TTC549 (cell line): Measurements from ENCODE around the gene PTPN14.
"Not testable (repeated sequence)": the region's sequence is repeated elsewhere in the genome, so short reads cannot be mapped to it uniquely, and the experiment has no call there.

Source experiments
- FAIRE-seq: peaks from 2 replicates; lab custom pipeline; 2012; peaks lifted over from hg19 to GRCh38; lab: Jason Lieb, UNC

PTPN14 gene

DNA sequence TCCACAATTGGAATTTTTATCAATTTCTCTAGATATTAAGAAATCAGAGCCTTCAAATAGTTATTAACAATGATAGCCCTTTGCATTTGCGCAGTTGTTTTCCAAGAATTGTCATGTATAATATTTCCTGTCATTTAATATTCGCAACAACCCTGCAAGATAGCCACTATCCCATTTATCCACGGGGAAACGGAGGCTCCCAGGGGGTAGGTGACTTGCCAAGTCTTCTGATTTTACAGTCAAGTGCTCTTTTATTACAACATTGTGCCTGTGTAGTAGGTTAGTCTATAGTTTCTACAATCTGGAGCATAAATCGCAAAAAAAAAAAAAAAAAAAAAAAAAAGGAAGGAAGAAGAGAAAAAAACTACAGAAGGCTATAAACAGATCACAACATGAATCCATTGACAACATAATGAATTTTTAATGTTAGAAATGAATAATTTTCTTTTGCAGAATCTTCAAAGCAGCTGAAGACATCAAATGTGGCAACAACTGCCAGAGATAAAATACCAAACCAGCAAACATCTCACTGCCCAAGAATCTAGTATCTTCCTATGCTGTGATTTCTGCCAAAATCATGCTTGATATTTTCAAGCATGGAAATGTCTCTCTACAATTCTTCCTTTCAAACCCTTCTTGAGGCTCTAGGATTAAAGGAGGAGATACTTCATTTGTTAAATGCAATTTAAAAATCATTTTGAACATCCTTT is 125.5 kb downstream of the PTPN14 start:
- FAIRE-seq: no peak

DNA sequence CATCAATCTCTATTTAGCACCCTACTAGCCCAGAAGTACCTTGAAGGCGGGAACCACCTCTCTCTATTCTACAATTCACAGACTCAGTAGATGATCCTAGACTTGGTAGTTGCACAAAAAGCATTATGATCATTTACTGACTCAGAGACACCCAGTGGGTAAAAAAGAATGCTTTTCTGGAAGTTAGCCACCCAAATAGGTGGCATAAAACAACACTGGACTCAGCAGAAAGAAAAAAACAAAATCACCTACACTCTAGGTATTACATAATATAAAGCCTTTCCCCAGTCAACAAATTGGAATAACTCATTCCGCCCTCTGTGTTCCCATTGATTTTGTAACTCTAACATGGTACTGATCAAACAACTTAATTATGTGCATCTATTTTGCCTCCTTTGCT is 126.3 kb downstream of the PTPN14 start:
- FAIRE-seq: no peak

DNA sequence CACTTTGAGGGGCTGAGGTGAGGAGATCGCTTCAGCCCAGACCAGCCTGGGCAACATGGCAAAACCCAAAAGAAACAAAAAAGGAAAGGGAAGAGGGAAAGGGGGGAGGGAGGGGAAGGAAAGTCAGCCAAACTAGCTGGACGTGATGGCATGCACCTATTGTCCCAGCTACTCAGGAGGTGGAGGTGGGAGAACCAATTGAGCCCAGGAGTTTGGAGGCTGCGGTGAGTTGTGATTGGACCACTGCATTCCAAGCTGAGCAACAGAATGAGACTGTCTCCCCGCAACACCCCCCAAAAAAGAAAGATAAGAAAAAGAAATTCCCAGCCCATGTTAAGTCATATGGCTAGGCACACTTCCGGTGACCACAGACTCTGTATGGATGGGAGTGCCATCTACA is 128.4 kb downstream of the PTPN14 start:
- FAIRE-seq: no peak

DNA sequence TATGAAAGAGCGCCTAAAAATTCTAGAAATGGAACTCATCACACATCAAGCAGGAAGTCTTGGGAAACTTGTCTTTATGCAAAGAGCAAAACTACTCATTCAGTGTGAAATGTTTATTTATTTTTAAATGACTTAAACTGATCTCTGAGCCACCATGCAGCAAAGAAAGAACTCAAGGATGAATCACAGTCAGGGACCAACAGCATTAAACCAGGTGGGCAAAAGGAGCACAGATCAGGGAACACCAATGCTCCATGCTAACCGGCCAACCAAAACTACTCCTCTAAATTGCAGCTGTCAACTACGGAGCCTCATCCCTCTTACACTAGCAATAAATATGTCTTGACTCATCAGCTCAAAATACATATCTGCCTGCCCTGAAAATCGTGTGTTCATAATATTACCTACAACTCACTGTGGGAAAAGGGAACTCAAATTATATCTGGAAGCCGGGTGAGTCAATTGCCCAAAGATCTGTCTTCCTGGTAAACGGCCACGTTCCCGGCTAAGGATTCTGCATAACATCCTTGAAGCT is 129.2 kb downstream of the PTPN14 start:
- FAIRE-seq: no peak

DNA sequence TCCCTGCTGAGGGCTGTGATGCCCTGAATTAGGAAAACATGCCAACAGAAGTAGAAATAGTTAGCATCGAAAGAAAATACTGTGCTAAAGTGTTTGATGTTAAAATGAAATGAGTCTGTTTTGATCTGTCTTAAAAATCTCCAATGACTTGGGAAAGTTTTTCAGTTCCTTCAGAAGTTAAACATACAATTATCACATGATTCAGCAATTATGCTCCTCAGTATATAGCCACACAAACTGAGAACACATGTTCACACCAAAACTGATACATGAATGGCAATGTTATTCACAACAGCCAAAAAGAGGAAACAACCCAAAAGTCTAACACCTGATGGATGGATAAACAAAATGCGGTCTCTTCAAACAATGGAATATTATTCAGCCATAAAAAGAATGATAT is 130.6 kb downstream of the PTPN14 start:
- FAIRE-seq: no peak

DNA sequence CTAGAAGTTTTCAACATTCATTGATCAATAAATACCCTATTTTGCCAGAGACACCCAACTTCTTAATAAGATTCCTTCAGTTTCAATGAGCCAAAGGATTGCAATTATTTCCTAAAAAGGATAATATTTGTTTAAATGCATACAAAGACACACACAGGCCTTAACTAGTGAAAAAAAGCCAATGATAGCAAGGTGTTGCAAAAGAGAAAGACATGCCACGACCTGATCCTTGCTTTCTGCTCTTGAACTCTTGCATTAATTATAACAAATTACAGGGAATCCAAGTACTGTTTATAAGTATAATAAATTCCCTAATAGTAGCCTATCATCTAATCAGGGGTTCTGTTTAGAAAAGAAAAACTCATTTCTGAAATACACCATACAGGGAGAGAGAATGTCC is 131.1 kb downstream of the PTPN14 start:
- no peak for FAIRE-seq

DNA sequence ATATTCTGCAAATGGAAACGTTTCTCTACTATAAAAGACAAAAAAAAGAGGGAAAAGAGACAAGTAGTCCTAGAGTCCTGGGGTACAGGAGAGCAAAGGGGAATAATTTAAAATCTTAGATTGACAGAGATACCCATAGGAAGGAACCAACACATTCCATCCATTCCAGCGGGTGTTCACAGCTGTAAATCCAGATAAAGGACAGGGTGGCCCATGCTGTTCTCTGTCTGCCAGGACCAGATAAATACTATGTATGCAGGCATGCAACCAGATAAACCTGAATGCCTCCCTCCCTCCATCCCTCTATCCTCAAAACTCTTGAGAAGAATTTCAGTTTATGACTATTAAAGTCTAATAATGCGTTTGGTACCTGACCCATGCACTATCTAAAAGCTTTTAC is 131.8 kb downstream of the PTPN14 start:
- FAIRE-seq: no peak

DNA sequence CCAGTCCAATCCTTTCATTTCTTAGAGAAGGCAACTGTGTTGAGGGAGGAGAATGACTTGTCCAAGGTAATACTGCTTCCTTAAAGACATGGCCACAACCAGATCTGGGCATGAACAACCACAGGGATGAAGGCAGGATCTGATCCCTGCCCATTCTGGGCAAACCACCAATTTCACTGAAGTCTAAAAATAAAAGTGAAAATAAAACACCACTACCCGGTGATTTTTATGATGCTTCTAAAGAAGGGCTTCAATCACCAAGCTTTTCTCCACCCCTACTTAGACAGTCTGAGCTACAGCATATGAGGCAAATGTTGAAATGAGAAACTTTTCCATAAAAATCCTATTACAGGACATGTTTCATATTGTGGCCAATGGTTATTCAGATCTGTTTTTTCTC is 133.0 kb downstream of the PTPN14 start:
- no peak for FAIRE-seq

DNA sequence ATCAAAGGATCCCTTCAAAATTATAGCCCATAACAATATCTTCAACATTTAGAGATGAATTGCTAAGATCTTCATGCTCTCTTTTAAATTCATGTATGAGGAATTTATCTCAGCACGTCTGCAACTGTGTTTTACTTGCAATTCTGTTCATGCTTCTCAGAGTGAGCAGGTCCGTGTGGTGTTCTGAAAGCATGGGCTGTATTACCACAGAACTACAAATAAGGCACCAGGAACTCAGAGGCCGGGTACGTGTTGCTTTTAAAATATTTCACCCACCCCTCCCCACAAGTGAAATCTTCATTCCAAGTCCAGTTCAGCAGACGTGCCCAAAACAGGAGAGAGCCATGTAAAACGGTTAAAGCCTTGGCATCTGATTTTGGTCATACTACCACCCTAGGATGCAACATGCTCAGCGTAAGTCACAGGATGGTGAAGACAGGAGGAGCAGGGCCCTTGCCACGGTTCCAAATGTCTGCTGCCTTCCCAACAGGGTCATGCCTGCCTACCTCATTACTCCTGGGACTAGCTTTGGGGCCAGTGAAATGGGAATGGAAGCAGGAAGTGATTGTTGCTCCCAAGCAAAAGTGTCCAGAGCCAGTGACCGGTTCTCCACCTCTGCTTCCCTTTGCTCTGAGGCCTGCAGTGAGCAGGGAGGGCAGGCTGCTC is 133.7 kb downstream of the PTPN14 start:
- FAIRE-seq: no peak

DNA sequence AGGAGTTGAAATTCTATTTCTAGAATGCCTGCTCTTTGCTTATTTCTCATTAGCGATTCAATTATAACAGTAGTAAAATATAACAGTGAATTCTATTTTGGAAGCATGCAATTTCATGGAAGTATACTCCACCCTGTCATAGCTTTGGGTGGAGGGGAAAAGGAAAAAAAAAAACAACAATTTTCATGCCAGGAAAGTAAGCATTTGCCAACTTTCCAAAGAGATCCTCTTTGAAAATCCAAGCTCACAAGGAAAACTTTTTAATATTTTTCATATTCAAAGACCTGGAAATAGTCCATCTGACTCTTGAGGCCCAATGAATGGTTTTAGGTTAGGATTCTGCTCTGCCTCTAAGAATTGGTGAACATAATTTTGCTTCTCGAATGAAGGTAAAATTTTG is 134.5 kb downstream of the PTPN14 start:
- FAIRE-seq: no peak

DNA sequence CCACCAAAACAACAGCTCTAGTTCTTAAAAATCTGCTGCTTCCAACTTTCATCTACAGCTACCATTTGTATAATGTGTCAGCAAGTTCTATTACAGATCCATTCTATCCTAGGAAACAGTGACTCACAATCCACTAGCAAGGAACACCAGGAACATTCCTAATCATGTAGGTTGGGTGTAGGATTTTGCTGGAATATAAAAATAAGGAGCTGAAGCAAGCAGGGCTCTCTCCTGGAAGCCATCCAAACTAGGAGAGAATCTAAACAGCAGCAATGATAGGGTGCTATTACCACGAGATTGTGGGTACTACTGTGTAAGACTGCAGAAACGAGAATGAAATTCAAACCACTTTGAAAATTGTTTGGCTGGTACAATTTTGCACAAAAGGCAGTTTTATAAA is 135.0 kb downstream of the PTPN14 start:
- FAIRE-seq: no peak

DNA sequence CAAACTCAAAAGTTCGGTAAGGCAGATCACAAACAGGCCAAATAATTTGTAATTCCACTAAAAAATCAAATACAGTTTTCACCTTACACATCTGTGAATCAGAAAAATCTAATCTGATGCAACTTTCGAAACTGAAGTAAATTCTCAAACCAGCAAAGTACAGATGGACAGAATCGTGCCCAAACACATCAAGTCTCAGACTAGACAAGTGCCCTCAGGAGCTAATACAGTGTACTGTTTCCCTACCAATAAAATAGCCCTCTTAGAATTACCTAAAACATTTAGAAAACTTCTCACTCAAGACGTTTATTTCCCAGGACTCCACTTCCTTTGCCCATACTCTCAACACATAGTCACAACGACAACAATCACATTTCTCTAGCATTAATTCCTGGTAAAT is 136.3 kb downstream of the PTPN14 start:
- FAIRE-seq: no peak

DNA sequence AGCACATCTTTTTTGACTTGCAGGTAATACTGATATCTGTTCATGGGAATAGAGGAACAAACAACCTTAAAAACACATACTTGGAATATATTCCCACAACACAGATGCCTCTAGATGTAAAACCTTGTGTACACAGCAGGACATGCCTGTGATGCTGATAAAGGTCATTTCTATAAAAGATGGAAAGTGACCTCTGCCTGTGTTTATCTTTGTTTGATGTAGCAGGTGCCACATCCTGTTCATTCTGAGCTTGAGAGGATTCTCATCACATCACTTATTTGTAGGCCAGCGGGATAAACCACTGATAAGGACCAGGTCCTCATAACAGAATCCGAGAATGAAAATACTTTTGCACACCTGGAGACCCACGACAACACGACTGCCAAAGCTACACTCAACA is 136.7 kb downstream of the PTPN14 start:
- FAIRE-seq: no peak

DNA sequence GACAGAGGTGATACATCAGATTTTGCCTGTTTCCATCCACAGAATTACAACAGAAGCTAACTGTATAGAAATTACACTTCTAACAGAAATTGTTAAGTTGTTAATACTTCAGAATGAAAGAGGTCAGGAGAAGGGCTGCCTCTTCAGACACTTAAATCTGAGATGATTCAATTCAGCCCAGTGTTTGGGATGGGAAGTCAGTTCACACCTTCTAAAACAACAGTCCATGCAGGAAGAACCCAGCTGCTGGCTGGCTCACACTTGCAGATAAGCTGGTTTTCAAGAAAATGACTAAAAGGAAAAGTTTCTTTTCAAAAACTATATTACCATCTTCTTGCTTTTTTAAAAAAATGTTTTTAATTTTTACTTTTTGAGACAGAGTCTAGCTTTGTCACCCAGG is 138.1 kb downstream of the PTPN14 start:
- FAIRE-seq: no peak

DNA sequence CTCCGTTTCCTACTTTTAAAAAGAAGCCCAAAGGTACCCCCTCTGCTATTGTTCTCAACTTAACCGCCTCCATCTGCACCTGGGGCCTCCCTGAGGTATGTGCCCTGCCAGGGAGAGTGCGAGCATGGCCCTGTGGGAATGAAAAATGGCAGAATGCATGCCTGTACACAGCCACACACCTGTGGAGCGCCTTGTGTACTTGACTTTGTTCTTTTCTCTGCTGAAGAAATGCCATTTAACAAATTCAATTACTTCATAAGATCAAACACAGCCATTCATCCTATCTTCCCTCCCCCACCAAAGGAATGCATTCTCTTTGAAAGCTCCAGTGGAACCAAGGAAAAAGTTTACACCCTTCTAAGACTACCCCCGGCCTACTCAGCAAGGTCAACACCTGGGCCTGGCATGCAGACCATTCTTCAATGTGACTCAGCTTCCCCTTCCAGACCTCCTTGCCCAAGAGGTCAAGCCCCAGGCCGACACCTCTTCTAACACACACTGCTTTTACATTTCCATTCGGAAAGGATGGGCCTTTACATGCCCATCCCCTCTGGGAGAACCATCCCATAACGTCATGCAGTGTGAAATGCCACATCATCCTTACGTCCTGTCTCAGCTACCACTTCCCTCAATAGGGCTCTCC is 146.7 kb downstream of the PTPN14 start:
- FAIRE-seq: no peak

DNA sequence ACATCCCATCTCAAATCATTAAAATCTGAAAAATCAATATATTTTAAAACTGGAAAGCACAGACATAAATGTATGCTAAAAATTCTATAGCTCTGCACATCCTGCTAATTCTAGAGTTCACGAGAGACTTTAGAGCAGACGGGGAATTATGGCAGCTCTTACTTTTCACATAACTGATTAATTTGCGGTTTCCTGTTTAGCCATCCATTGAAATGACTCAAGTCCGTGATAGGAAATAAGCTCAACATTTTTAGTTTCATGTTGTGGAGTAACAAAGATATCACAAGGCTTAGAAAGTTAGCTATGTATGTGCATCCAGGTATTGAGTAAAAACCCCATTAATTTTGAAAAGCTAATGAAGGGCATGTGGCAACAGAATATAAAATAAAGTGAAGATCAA is 147.2 kb downstream of the PTPN14 start:
- no peak for FAIRE-seq

DNA sequence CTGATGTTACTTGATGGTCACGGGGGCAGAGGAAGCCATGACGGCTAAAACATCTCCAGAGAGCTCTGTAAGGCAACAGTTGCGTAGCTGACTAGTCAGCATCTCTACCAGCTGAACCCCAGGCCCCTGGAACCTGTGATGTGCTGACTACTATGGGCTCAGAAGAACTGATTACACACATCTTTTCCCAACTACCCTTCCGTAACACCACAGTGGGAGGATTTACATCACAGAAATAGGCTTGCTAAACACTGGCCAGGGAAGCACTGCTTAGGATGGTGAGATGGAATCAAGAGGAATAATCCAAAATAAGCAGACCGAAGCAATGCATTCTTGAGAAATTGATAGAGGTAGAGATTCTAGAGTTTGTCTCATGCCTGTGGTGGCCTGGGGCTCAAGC is 148.0 kb downstream of the PTPN14 start:
- FAIRE-seq: no peak

DNA sequence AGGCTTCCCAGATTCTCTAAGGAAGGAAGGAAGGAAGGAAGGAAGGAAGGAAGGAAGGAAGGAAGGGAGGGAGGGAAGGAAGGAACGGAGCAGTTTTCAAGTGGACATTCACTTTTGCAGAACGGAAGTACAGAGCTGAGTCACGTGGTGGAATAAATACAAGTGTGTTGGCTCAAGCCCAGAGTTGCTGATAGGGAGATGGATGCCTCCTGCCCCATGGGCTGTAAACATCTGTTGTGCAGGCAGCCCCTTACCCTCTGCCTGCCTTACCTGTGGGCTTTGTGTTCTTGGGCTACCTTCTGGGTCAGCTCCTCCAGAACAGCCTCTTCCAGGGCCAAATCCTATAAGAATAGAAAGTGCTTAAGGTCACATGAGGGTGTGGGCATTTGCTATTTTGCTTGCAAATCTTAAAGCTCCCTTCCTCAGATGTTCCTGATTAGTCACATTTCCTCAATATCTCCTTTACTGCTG is 148.8 kb downstream of the PTPN14 start:
- no peak for FAIRE-seq

DNA sequence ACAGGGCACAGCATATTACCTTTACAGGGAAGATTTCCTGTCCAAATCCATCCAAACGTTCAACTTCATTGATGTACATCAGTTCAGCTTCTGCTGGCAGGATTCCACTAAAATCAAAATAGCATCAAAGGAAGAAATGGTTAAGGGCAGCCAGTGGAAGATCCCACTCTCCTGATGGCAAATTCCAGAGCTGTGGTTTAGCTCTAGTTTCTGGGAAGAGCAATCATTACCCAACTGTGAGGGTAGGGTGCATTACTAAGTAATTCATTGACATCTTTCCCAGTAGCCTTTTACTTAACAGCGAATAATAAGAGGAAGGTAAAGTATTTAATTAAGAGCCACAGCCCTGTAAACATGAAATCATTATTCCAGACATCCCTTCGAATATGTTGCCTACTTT is 149.7 kb downstream of the PTPN14 start:
- FAIRE-seq: no peak

DNA sequence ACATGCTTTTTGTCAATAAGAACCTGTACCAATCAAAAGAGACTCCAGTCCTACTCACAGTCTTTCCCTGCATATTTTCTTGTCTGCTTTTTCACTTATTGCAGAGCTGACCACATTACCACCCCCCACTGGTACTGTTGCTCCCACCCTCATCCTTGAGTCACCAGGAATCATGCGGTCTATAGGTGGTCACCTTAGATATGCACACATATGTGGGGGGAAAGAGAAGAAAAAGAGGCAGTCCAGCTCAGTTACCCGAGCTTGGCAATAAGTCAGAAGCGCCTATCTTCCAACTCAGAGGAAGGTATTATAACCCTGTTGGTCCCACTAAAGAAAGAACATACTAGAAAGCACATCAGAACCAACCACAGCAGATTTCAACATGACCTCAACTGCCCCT is 151.3 kb downstream of the PTPN14 start:
- FAIRE-seq: no peak

DNA sequence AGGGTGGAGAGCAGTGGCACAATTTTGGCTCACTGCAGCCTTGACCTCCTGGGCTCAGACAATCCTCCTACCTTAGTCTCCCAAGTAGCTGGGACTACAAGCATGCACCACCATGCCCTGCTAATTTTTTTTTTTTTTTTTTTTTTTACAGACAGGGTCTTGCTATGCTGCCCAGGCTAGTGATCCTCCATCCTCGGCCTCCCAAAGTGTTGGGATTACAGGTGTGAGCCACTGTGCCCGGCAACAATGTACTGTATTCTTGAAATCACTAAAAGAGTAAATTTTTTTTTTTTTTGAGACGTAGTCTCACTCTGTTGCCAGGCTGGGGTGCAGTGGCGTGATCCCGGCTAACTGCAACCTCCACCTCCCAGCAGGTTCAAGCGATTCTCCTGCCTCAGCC is 152.9 kb downstream of the PTPN14 start:
- no peak for FAIRE-seq

DNA sequence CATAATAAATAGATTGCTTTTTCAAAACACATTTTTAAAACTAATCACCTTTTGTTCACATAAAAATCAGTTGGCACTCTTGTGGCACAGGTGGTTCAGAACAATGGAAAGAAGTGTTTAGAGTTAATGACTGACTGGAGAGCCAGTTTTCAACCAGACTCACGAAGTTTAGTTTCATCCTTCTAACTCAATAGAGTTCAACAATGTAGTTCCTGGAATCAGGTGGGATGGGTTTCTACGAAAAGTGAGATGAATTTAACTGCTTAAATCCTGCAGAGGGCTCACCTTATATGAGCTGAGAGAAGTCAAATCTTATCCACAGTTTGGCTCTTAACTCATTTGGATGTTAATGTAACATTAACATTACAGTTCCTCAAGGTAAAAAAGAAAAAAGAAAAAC is 153.9 kb downstream of the PTPN14 start:
- FAIRE-seq: no peak

DNA sequence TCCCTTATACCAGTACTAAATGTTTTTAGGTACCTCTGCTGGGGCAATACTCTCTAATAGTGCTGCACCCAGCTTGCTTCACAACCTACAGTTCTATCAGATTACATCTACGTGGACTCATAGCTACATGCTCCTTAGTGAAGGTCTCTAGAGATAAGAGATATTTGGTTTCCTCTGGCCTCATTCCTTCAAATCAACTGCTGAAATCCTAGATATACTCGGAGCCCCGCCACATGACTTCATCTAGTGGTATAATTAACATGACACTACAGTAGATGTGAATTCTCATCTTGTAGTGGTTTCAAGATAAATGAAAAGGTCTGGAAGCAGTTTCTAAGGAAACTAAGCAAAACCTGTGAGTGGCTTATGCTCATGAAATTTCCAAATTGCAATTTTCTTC is 155.1 kb downstream of the PTPN14 start:
- no peak for FAIRE-seq

DNA sequence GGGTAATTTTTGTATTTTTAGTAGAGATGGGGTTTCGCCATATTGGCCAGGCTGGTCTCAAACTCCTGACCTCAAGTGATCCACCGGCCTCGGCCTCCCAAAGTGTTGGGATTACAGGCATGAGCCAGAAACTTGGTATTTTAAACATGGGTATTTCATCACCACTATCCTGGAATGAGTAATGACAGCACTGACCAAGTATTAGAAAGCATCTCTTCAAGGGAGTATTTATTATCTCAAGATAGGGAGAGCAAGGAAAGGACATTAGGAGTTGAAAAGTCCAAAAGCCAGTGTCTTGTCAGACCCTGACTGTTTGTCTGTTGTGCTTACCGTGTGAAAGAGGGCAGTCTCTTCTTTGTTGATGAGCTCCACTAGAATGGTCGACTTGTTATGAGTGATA is 156.8 kb downstream of the PTPN14 start:
- FAIRE-seq: not testable (repeated sequence)
